CD4-positive, alpha-beta T cell treated with Interleukin-4 for 1 hour (primary cell): ENCODE results near the gene BICC1.

ENCODE experiments used
- DNase-seq, 2 donors: peaks; one replicate each; pipeline ENCODE4 v3.0.0-alpha.2; 2020 to 2022

The BICC1 gene

DNA sequence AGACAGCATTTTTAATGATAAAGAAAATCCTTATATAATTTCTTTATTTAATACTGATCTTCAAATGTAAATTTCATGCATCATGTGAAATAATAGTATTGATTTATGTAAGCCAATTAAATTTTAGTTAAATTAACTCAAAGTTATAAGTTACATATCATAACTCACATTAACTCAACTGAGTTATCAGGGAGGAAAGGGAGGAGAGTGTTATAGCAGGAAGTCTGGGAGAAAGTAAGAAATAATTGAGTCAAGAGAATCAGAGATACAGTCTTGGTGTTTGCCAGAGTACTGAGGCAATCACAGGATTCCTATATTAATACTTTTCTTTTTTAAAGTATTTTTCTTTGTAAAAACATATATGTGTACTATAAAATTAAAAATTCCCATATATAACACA, 4.0 kb downstream of the BICC1 start:
- no peak for DNase-seq

DNA sequence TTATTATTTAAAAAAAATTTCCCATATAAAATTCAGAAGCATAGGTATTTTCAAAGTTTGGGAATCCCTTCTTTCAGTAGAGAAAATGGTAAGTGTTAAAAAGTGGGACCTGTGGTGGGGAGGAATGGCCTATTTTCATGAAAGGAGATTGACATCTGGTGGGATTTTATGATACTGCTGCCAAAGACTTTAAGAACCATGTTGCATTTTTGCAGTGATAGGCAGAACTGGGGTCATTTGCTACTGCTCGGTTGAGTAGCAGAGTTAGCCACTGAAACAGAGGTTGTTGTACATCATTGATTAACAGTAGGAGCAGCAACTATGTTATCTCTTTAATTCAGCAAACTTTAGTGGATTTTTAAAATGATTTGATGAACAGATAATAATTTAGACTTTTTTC, 4.4 kb downstream of the BICC1 start:
- no peak for DNase-seq

DNA sequence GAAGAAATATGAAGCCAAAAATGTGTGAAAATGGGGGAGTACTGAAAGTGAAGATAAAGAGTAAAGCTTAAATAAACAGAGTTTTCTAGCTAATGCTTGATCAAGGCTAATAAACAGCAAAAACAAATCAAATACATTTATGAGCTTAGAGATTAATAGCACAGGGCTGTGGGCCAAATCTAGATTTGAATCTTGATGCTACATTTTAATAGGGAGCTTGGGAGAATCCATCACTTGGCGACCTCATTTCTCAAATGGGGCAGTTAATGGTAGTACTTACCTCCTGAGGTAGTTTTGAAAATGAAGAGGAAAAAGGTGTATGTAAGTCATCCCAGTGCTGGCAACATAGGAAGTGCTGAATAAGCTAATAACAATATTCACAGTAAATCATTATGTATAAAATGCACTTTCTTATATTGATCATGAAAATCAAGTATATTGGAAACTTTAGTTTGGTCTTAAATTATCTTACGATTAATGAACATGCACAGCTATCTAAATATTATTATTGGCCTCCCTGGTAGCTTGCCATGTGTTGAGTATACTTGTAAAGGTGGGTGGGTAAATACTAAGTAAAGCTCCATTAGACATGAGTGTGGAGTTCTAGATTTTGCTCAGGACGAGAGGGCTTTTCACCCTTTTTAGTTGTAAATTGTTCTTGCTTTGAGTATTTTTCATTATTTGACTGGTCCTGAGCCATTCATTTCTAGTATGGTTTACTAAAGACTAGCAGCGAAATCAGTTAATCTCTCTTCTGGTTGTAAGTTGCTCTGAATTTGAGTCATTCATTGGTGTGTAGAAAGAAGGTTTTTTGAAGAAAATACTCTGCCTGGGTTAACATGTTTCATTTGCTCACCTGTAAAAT, 5.1 kb downstream of the BICC1 start:
- DNase-seq: no peak

DNA sequence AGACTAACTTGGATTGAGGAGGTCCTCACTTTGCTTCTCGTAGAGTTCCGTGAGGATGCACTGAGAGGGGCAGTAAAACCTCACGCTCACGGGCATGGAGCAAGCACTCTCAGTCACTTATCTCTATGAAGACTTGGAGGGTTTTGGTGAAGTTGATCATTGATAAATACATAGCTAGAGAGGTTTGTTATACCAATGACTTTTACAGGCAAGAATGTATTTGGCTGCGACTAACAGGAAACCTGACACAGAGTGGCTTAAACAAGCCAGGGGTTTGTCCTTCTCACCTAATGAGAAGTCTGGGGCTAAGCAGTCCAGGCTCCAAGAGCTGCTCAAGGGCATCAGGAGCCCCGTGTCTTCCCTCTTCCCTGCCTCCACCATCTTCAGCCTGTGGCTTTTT, 6.1 kb downstream of the BICC1 start:
- DNase-seq: no peak

DNA sequence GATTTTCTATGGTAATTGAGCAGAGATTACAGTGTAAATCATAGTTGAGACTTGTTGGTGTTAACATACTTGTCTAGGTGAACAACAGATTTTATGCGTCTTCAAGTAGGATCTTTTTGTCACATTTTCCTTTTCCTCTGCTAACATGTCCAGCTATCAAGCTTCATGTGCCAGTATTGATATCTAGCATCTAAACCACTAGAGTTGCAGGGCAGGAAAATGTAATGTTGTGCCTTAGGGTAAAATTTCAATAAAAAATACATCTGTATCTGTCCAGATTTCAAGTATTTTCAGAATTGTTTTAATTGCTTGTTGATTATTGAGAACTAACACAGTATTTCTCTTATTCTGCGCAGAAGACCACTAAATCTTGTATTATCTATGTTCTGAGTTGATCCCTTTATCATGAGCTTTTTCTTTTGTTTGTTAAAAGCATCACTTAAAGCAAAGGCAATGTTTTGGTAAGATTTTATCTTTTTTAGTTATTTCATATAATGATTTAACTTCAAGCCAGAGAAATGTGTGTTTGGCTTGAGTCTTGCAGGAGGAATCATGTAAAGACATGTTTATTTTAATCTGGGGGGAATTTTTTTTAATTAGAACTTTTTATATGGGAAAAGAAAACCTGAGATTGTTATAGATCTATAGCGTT, 16.5 kb downstream of the BICC1 start:
- DNase-seq: no peak

DNA sequence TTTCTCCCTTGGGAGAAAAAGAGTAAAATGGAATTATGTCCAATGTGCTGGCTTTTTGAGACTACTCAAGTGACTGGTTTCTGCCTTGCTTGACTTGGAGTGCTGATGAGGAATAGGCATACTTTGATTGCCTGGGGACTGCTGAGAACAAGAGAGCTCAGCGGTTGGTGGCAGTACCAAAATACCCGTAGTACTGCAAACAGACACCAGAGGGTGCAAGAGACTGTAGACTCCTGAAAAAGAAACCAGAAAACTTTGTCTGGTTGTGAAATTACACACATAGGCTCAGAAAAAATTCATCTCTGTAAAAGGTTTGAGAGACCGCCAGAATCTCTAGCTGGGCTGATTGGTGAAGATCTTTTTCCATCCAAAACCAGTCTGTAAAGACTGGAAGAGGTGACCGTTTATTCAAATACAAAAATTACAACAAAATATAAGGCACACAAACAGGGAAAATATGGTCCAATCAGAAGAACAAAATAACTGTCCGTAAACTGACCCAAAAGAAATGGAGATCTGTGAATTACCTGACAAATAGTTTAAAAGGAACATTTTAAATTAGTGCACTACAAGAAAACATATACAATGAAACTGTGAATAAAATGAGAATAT, 18.5 kb downstream of the BICC1 start:
- peak; percentile 48 to 55 for DNase-seq

DNA sequence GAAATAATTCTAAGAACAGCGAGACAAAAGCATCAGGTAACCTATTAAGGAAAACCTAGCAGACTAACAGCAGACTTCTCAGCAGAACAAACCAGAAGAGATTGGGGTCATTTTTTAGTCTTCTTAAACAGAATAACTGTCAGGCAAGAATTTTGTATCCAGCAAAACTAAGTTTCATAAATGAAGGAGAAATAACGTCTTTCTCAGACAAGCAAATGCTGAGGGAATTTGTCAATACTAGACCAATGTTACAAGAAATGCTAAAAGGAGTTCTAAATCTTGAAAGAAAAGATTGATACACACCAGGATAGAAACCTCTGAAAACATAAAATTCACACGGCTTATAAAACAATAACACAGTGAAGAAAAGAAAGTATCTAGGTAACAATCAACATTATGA, 22.6 kb downstream of the BICC1 start:
- DNase-seq: no peak

DNA sequence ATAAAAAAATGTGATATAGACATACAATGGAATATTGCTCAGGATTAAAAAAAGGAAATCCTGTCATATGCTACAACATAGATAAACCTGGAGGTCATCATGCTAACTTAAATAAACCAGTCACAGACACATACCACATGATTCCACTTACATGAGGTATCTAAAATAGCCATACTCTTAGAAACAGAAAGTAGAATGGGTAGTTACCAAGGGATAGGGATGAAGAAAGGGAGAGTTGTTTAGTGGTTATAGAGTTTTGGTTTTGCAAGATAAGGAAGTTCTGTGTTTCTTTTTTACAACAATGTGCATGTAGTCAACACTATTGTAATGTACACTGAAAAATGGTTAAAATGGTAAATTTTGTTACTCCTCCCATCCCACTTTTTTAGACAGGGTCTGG, 30.5 kb downstream of the BICC1 start:
- no peak for DNase-seq

DNA sequence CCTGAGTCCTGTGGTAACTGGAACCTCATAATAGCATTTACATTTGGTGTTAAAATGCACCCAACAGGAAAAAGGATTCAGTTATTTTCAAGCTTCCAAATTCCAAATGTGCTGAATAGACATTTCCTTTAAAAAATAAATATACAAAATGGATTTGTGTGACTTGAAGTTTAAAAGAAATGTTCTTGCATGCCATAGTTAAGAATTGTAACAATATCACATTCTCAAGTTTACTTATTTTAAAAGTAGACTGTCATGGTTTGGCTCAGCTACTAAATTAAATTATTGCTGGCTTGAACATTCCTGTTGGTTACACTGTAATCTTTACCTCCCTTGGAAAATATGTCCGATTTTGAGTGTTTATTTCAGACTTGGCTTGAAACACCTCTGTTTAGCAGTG, 31.5 kb downstream of the BICC1 start:
- DNase-seq: no peak

DNA sequence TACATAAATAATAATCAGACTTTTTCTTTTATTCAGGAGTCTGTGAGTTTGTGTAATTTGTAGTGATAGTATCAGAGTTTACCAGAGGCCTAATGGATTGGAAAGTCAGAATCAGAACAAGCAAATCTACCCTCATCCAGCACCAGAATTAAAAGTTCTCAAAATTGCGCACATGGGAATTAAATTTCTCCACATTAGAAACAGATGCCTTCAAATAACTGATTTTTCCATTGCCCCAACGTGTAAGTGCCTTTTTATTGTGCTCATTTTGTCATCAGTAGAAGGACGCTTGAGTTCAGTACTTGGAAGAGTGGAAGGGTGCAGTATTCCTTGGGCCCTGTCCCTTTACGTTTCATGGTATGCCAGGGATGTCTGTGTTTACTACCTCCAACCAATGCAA, 32.8 kb downstream of the BICC1 start:
- no peak for DNase-seq

DNA sequence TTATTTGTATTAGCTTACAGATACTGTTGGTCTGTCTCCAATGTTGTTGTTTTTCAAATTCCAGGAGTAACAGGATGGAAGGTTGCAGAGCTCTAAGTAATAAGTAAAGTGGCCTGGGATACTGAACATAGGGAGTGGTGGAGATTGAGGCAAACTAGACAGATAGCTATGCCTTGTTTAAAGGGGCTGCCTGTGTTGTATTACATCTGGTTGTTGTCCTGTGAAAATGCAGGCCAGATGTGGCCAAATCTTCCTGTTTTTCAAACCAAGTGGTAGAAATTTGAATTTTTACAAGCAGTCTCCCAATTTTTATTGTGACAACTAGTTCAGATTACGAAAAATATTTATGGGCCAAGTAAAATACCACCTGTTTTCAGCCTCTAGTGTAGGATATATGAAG, 33.5 kb downstream of the BICC1 start:
- DNase-seq: no peak

DNA sequence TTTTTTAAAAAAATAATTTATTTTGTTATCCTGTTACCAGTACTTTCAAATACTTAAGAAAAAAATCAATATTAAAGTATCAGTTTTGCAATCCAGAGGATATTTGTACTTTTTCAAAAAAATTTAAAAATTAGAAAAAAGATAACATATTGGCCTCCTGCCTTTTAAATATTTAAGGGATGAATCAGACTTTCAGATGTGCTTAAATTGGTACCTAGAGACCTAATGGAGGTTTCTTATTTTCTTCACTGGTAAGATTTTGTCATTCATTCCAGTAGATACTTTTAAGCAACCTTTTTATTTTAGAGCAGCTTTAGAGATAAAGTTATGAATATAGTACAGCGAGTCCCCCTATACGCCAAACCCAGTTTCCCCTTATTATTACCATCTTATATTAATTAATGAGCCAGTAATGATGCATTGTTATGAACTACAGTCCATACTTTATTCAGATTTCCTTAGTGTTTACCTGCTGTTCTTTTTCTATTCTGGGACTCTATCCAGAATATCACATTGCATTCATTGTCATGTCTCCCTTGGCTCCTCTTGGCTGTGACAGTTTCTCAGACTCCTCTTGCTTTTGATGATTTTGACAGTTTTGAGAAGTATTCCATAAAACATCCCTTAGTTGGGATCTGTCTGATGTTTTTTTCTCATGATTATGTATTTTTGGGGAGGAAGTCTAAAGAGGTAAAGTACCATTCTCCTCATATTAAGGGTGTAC, 34.2 kb downstream of the BICC1 start:
- DNase-seq: no peak

DNA sequence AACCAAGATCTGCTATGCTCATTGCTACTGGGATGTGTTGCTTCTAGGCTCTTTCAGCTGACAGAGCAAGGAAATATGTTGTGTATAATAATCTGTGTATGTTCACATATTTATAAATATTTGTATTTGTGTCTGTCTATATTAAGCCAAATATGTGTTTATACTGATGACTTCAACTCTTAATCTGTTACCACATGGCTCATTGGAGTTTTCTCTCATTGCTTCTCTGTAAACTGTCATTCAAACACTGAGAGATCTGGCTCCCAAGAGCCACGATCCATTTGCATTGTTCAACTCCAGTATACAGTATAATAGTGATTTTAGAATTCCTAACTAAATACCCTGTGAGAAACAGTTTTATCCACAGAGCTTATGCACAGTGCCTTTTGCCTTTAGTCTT, 35.3 kb downstream of the BICC1 start:
- no peak for DNase-seq

DNA sequence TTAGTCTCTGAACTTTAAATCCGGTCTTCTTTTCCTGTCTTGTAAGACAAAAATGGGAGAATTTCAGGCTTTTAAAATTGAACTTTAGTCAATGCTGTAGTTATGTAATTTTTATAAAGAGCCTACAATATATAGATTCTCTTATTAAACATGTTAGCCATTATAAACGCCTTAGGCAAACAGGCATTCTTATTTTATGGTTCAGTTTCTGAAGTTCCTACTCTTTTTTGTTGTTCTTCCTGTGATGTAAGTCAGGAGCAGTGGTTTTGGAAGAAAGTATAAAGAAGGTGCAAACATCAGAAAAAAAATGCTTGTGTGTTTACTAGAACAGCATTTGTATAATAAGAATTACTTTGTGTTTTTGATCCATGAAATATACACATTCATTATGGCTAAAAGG, 41.6 kb downstream of the BICC1 start:
- DNase-seq: no peak

DNA sequence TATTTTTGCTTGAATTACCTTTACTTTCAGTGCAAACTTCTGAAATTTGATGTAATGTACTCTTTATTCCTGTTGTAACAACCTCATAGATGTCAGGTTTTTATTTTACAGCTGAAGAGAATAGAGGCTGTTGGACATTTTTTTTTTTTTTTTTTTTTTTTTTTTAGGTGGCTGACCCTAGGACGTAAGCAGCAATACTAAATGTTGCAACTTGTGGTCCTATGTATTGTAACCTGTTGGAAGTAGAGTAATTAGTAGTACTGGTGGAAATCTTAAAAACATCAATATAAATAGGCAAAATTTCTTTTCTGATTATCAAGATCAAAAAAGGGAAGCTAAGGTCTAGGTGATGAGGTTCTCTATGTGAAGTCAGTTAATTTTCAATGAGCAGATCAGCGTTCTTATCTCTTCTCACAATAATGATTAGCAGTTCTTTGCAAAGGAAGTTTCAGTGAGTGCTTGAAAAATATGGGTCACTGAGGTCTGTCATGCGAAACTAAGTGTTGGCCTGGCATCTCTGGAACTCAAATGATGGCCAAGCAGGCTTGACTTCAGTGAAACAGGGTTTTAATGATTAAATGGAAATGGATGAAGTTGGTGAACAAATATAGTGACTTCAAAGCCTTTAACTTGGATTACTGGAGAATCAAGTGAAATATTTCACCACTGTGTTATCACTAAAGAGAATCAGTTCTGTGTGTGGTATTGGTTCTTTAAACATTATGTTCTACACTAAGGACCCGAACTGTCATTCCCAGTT, 42.7 kb downstream of the BICC1 start:
- no peak for DNase-seq

DNA sequence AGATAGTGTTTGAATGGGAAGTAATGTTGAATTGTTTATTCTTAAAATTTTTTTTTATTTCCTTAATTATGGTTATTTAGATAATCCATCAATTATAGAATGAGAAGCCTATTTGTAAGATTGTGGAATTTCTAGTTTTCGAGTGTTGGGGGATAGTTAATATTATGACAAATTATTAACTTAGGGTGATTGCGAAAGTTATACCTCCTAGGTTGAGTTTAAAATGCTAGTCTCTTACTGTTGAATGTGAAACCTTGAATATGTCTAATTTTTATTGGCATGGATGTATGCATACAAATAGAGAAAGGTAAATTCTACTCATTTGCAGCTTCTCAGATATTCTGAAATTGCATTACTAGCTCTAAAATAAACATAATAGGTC, 43.2 kb downstream of the BICC1 start:
- DNase-seq: no peak

DNA sequence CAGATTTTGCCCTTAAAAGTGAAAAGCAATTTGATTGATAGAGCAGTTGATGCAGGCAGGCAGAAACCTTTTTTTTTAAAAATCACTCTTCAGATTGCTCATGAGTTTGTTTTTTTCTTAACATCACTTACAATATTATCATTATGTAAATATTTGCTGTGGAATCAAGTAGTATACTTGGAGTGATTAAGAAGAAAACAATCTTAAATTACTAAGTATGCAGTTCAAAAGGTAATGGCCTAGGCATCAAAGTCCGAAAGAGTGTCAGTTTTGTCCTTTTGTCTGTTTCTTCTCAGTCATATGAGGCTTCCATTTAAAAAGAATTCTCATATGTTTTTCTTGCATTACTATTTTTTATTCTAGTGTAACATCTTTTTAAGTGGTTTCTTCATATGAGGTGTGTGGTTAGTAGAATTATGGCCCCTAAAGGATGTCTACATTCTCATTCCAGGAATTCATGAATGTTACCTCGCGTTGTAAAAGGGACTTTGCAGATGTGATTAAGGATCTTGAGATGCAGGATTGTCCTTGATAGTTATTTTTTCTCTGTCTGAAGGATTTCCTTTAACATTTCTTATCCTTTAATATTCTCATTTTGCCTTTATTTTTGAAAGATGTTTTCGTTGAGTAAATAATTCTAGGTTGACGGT, 44.0 kb downstream of the BICC1 start:
- no peak for DNase-seq

DNA sequence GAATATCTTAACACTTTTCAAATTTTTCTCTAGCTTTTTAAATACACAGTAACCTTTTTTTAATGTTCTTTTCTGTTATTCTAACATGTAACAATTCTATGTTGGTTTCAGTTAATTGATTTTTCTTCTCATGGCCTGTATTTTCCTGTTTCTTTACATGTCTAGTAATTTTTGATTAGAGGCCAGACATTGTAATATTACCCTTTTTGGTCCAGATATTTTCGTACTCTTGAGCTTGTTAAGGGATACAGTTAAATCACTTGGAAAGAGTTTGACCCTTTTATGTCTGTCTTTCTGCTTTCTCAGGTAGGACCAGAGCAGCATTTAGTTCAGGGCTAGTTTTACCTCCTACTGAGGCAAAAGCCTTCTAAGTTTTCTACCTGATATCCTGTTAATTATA, 45.0 kb downstream of the BICC1 start:
- DNase-seq: no peak

DNA sequence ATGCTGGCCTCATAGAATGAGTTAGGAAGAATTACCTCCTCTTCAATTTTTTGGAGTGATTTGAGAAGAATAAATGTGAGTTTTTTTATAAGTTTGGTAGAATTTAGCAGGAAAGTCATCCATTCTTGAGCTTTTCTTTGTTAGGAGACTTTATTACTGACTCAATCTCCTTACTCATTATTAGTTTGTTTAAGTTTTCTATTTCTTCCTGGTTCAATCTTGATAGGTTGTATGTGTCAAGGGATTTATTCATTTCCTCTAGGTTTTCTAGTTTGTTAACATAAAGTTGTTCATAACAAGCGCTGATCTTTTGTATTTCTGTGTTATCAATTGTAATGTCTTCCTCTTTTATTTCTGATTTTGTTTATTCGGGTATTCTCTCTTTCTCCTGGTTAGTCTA, 47.4 kb downstream of the BICC1 start:
- DNase-seq: no peak

DNA sequence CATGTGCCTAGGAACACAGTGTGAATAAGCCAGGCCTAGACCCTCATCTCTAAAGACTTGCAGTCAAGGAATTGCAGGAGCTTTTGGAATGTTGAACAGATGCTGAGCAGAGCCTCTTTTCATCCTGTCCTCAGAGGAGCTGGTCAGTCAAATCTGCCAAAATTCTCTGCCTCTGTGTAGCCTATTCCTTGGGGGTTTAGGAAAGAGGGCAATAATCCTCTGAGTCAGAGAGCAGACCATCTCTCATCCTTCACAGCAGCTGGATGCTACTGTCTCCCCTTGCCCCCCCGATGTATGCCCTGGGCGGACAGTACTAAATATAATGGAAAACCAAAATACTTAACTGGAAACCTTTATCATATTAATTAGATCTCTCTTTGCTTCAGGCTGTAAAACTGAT, 52.6 kb downstream of the BICC1 start:
- DNase-seq: no peak

DNA sequence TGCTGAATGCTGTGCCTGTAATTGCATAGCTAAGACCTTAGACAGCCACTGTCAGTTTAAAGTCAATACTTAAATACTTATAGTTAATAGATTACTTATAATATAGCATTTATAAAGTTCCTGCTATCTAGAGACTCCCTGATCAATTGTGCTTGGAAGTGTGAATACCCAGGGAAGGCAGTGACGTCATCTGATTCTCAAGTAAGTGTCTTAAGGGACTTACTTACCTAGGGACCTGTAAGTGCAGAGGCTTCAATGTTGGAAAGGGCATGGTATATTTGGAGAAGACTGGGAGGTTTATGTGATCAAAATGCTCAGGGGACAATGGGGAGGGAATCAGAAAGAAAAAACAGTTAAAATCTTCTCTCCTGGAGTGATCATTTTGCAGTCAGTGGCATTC, 55.0 kb downstream of the BICC1 start:
- no peak for DNase-seq

DNA sequence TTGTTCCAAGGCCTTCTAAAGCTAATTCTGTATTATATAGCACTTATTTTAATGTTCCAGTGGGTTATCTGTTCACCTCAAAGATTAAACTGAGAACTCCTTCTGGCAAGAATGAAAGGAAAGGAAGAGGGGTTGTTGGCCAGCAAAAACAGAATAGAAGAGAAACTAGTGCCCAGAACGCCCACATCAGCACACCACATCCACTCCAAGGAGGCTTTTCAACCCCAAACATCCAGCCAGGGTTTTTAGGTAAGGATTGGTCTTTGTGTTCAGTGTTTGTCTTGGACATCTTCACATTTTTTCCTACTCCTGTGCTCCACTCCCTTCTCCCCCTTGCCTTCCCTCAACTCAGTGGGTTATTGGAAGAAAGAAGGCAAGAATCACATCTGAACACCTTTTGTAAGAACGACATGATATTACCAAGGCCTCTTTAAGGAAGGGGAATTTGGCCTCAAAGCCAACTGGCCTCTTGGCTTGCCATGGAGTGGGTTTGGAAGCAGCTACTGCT, 55.8 kb downstream of the BICC1 start:
- DNase-seq: no peak
